GM18868 (cell line): ENCODE data around the gene VSIG10L.

Source experiments
- ATAC-seq: cut with Tn5 transposase; IDR thresholded peaks from one replicate; pipeline ENCODE4 v1.9.1; 2021; ENCODE audit warnings: mild to moderate bottlenecking, moderate library complexity; ENCODE audit not compliant: unreplicated experiment

The VSIG10L gene

GRCh38 chr19:51365965-51366388 is 24.0 kb upstream of the VSIG10L start, which contains the start of gene ETFB:
TSS of gene ETFB (minus strand) at chr19:51366388. CDS start at chr19:51366326, 62 bp downstream.
- ATAC-seq: no peak

- no peak for ATAC-seq
These were observed 23.4 kb upstream of the VSIG10L start for GRCh38 chr19:51365211-51365964.

GRCh38 chr19:51364200-51365106 is 22.5 kb upstream of the VSIG10L start:
- ATAC-seq: no peak

GRCh38 chr19:51361239-51361638 is 19.3 kb upstream of the VSIG10L start:
- no peak for ATAC-seq

GRCh38 chr19:51359294-51359693 is 17.4 kb upstream of the VSIG10L start:
- ATAC-seq: no peak

GRCh38 chr19:51357952-51358351 is 16.0 kb upstream of the VSIG10L start:
- ATAC-seq: no peak

- ATAC-seq: no peak
These were observed 14.3 kb upstream of the VSIG10L start for GRCh38 chr19:51356159-51356801.

- no peak for ATAC-seq
These were observed 12.8 kb upstream of the VSIG10L start for GRCh38 chr19:51354742-51355148.

GRCh38 chr19:51354103-51354741 is 12.3 kb upstream of the VSIG10L start:
- no peak for ATAC-seq

GRCh38 chr19:51352783-51353360 is 10.9 kb upstream of the VSIG10L start:
- no peak for ATAC-seq

- ATAC-seq: no peak
These were observed 9.5 kb upstream of the VSIG10L start for GRCh38 chr19:51351266-51351990.

- no peak for ATAC-seq
These were observed 5.4 kb upstream of the VSIG10L start for GRCh38 chr19:51347209-51347928.

- ATAC-seq: no peak
These were observed 4.8 kb upstream of the VSIG10L start for GRCh38 chr19:51346742-51347141.

- ATAC-seq: no peak
These were observed 3.2 kb upstream of the VSIG10L start for GRCh38 chr19:51345076-51345620.

GRCh38 chr19:51342631-51343569 is 961 bp upstream of the VSIG10L start:
- no peak for ATAC-seq

GRCh38 chr19:51341066-51341465 is 873 bp downstream of the VSIG10L start:
- ATAC-seq: no peak

GRCh38 chr19:51339687-51340656 is 2.0 kb downstream of the VSIG10L start:
- peak; percentile 61 for ATAC-seq
